GM20000 (cell line): ENCODE data around the gene KCNA10.

Experiments
- DNase-seq: peaks from one replicate; pipeline ENCODE4 v3.0.0; 2012; ENCODE audit warnings: low spot score
- TF ChIP-seq, protein P1 (sequence below): IDR thresholded peaks from 2 replicates; pipeline ENCODE4 v1.5.1; 2012; ENCODE audit warnings: mild to moderate bottlenecking, control low read depth; ENCODE audit errors: extremely low read depth, missing control alignments

Gene KCNA10

DNA sequence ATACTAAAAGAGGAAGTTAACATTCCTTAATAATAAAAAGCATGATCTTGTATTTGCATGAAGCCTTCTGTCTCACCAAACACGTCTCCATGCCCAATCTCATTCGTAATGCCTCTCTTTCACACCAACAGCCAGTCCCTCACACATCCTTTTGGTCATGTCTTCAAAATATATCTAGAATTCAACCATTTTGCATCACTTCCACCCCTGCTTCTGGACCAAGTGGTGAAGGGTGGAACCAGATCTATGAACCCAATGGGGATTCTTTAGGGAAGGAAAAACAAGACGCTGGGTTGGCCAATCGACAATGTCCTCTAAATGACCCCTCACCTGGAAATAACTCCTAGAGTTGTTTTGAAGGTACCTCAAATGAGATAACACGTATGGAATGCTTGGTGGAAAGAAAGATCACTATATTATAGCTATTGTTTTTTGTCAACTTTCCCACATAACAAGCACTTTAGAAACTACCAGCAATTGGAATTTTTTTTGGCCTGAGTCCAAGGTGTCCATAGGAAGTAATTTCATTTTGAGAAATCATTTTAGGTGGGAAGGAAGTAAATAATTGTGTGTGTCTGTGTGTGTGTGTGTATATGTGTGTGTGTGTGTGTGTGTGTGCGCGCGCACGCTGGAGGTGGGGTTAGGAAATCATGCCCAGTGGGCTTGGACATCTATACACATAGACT, at the start of gene KCNA10:
TSS of gene KCNA10 (minus strand) at position 51 of the 686 bp plus-strand sequence. CDS start 388 bp downstream, outside the sequence.
- no peak for DNase-seq
- TF ChIP-seq, protein P1, sequence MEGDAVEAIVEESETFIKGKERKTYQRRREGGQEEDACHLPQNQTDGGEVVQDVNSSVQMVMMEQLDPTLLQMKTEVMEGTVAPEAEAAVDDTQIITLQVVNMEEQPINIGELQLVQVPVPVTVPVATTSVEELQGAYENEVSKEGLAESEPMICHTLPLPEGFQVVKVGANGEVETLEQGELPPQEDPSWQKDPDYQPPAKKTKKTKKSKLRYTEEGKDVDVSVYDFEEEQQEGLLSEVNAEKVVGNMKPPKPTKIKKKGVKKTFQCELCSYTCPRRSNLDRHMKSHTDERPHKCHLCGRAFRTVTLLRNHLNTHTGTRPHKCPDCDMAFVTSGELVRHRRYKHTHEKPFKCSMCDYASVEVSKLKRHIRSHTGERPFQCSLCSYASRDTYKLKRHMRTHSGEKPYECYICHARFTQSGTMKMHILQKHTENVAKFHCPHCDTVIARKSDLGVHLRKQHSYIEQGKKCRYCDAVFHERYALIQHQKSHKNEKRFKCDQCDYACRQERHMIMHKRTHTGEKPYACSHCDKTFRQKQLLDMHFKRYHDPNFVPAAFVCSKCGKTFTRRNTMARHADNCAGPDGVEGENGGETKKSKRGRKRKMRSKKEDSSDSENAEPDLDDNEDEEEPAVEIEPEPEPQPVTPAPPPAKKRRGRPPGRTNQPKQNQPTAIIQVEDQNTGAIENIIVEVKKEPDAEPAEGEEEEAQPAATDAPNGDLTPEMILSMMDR: no peak

DNA sequence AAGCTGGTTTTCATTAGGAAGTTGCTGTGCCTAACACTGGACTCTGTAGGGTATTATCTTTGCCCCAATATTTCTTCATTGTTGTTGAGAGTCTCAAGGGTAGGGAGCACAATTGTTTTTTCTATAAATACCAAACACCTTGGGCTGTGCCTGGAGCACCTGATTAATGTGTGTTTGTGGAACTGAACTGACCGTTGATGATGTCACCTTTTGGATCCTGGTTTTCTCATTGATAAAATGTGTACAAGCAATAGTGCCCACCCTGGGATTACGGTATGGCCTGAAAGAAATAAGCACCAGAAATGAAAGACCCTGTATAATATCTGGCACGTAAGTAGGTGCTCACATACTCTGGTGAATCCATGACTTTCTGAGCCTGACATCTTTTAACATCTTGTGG, 47.9 kb upstream of the KCNA10 start:
- no peak for DNase-seq
- TF ChIP-seq, protein P1: no peak

DNA sequence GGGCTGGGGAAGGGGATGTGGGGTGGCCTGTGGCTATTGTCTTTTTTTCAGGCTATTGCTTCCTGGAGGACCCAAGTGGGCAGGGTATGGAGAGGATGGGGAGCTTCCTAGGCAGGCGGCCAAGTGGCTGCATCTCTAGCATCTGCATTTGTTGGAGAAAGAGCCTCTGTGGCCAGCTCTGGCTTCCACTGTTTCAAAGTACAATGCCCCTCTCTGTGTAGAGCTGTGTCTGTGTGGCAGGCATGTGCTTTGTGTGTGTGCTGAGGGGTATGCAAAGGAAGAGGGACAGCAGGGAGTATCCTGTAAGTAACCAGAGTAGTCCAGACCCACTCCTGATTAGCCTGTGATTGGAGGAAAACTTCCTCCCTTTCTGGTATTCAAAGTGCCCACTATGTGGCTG, 46.6 kb upstream of the KCNA10 start:
- TF ChIP-seq, protein P1: no peak
- no peak for DNase-seq

DNA sequence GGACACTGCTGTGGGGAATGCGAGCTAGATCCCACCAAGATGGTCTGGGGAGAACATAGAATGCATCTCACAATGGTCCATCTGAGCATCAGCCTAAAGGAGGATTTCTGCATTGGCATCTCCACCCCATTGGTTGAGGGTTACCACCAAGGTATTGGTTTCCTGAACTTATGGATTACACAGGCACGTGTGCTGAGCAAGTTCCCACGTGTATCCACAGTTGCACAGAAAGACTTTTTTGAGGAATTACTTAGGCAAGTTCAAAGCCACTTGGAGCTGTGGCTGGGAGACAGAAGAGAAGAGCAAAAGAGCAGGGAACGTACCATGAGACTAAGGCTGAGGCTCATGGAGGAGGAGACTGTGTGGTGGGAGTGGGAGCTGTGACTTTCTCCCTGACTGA, 44.1 kb upstream of the KCNA10 start:
- no peak for DNase-seq
- TF ChIP-seq, protein P1: no peak

DNA sequence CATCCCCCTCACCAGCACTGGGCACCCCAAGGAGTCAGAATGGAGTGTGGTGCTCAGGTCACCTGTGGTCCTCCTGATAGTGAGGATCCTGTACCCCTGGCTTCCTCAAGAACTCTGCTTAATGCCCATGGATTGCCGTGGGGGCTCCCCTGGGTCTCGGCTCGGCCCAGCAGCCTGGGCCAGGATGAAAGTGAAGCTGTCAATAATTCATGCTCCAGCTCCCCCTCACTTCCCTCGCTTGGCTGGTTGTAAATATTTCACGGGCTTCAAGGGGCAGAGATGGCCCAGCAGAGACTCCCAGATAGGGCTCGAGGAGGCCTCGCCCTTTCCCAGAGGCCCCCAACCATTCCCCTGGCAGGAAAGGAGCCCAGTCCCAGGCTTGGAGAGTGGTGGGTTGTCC, 42.6 kb upstream of the KCNA10 start:
- DNase-seq: no peak
- TF ChIP-seq, protein P1: no peak

DNA sequence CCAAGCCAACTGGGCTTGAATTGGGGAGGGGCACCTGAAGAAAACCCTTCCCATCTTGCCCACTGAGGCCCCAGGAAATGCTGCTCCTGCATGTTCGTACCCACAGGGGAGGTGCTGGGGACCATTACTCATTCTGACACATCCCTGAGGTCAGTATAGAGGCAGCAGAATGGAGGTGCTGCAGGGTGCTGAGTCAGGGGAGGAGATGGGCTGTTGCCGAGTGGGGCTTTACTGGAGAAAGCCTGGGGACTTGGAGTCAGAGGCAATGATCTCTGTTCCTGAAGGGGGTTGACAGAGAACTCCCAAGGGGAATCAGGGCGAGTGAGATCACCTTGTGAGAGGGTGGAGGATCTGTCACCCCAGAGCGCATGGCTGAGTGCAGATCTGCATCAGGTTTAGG, 40.2 kb upstream of the KCNA10 start:
- TF ChIP-seq, protein P1: no peak
- DNase-seq: no peak

DNA sequence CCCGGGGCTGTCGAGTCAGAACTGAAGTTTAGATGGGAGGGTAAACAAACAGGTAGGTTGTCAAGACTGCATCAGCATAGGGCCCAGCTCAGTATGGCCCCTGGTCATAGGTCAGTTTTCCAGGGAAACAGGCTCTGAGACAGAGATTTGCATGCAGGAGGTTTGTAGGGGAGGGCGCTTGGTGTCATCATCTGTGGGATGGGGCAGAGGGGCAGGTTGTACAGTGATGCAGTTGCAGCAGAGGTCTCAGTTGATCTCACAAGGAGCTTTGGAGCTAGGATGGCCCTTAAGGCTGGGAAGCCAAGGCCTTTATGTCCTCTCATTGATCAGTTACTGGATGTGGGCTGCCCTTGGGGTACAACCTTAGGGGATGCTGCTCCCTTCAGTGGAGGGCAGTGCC, 38.5 kb upstream of the KCNA10 start:
- TF ChIP-seq, protein P1: no peak
- no peak for DNase-seq
